Right lobe of liver (tissue), 4 donors: ENCODE results near the gene DCC.

Experiments used
- POLR2A ChIP-seq: fragments of 450-650 bp; IDR thresholded peaks from one replicate; pipeline ENCODE4 v1.6.1; 2017; ENCODE audit warnings: antibody characterized with exemption, mild to moderate bottlenecking
- TF ChIP-seq, protein P1 (sequence below), 4 donors: fragments of 200-600 bp in 3 of 4; fragments of 450-650 bp in 1 of 4; IDR thresholded peaks; one replicate each; pipeline versions ENCODE4 v1.5.1 to v1.8.0; 2016 to 2022; ENCODE audit warnings: antibody characterized with exemption in 4 of 4, mild to moderate bottlenecking in 2 of 4
- donor health status: DM: no; HTN: no; CAD: no.
- donor health status: DM: no; HTN: no; CAD: no.
- donor health status: DM: no; HTN: yes; CAD: no.

DNA sequence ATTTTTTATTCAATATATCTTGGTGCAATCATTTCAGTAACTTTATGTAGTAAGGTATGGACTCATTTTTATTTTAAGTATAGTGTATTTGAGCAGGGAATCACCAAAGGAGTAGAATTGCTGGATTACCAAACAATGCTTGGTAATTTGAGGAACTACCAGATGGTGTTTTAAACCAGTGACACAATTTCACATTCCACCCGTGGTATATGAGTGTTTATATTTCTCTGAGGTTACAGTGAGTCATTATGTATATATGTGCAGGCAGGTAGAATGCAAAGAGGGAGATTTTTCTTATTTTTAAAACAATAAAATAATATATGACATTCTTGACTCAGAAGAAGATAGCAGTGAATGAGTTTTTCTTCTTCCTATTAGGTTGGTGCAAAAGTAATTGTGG lies 596.9 kb downstream of the DCC start:
- TF ChIP-seq, protein P1, sequence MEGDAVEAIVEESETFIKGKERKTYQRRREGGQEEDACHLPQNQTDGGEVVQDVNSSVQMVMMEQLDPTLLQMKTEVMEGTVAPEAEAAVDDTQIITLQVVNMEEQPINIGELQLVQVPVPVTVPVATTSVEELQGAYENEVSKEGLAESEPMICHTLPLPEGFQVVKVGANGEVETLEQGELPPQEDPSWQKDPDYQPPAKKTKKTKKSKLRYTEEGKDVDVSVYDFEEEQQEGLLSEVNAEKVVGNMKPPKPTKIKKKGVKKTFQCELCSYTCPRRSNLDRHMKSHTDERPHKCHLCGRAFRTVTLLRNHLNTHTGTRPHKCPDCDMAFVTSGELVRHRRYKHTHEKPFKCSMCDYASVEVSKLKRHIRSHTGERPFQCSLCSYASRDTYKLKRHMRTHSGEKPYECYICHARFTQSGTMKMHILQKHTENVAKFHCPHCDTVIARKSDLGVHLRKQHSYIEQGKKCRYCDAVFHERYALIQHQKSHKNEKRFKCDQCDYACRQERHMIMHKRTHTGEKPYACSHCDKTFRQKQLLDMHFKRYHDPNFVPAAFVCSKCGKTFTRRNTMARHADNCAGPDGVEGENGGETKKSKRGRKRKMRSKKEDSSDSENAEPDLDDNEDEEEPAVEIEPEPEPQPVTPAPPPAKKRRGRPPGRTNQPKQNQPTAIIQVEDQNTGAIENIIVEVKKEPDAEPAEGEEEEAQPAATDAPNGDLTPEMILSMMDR (IDR thresholded peaks at IDR 0.05) = no peak
- no peak for TF ChIP-seq POLR2A
